ENCODE data around the gene RNF152. TPM values are rescaled to one million over a fixed set of nuclear protein-coding genes. Genes with fewer than 3 reads are reported as not detected.

The RNF152 gene
- total RNA-seq, 4 donors from 2014 or later, result 6.8 to 23.1 (median 15.9) TPM

- H3K27ac ChIP-seq, result no peak overlapping the region
- no peak for DNase-seq
- intact Hi-C loops (cut with DNase I), result no loop called here
- peaks cover 0 to 14% (median 6%) of the 10 kb centered on the region in 3 donors for H3K4me1 ChIP-seq
- H3K4me3 ChIP-seq, result no peak overlapping the region
- H3K27me3 ChIP-seq, result no peaks in the 10 kb centered on the region
- TF ChIP-seq, protein P1, sequence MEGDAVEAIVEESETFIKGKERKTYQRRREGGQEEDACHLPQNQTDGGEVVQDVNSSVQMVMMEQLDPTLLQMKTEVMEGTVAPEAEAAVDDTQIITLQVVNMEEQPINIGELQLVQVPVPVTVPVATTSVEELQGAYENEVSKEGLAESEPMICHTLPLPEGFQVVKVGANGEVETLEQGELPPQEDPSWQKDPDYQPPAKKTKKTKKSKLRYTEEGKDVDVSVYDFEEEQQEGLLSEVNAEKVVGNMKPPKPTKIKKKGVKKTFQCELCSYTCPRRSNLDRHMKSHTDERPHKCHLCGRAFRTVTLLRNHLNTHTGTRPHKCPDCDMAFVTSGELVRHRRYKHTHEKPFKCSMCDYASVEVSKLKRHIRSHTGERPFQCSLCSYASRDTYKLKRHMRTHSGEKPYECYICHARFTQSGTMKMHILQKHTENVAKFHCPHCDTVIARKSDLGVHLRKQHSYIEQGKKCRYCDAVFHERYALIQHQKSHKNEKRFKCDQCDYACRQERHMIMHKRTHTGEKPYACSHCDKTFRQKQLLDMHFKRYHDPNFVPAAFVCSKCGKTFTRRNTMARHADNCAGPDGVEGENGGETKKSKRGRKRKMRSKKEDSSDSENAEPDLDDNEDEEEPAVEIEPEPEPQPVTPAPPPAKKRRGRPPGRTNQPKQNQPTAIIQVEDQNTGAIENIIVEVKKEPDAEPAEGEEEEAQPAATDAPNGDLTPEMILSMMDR (IDR thresholded peaks at IDR 0.05), result peak; percentile 31 to 89 (median 84)
- no peak for TF ChIP-seq POLR2A (IDR thresholded peaks at IDR 0.05)
- no peaks in the 10 kb centered on the region for H3K36me3 ChIP-seq
- H3K9me3 ChIP-seq, result no peaks in the 10 kb centered on the region
- WGBS, 2 donors, result 26 to 29% methylated on average over 5 of the region's 5 CpGs
Observed at GRCh38 chr18:61901323-61901986, 8.6 kb upstream of the RNF152 start.

- intact Hi-C loops (cut with DNase I), result no loop called here
- H3K9me3 ChIP-seq, result no peaks in the 10 kb centered on the region
- no peak overlapping the region for H3K27ac ChIP-seq
- H3K27me3 ChIP-seq, result no peaks in the 10 kb centered on the region
- DNase-seq, result no peak
- no peaks in the 10 kb centered on the region for H3K36me3 ChIP-seq
- TF ChIP-seq, protein P1 (IDR thresholded peaks at IDR 0.05), result no peak
- TF ChIP-seq POLR2A (IDR thresholded peaks at IDR 0.05), result no peak
- 73% methylated on average over 6 to 10 of the region's 10 CpGs for WGBS, 2 donors
- no peak overlapping the region for H3K4me3 ChIP-seq
- H3K4me1 ChIP-seq, result peaks cover 0 to 21% (median 6%) of the 10 kb centered on the region in 3 donors
Observed at GRCh38 chr18:61900504-61901281, 7.9 kb upstream of the RNF152 start.

DNA sequence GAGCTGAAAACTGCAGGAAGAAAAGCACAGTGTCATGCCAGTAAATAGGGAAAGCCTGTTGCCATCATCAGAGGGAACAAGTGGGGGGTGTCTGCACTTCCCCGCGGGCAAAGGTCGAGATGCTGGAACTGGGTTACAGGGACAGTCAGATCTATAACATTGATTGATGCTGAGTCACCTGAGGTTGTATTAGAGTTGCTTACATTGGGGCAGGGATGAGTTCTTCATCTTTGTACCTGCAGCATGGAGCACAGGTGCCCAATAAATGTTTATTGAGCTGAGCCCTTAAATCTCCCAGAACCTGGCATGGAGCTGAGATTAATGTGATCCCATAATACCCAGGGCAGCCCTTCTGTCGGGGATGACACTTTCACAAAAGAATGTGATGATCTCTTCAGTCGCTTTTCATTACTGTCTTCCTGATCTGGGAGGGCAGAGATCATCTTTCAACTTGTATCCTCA lies 5.9 kb upstream of the RNF152 start:
- Histone ChIP-seq H3K4me1 (peaks cover 6 to 34% (median 8%) of the 10 kb centered on the region in 3 donors), H3K27ac (no peak overlapping the region), H3K27me3 (no peaks in the 10 kb centered on the region), H3K4me3 (no peak overlapping the region), H3K9me3 (no peaks in the 10 kb centered on the region), H3K36me3 (no peaks in the 10 kb centered on the region)
- intact Hi-C loops (cut with DNase I), result no loop called here
- TF ChIP-seq, protein P1 (IDR thresholded peaks at IDR 0.05), result no peak
- no peak for TF ChIP-seq POLR2A (IDR thresholded peaks at IDR 0.05)
- no peak for DNase-seq
- 73% methylated on average over 5 of the region's 5 CpGs for WGBS, 2 donors

GRCh38 chr18:61896757-61897156 lies 4.0 kb upstream of the RNF152 start:
- no peaks in the 10 kb centered on the region for H3K36me3 ChIP-seq
- TF ChIP-seq, protein P1 (IDR thresholded peaks at IDR 0.05), result no peak
- no peak for TF ChIP-seq POLR2A (IDR thresholded peaks at IDR 0.05)
- intact Hi-C loops (cut with DNase I), result no loop called here

DNA sequence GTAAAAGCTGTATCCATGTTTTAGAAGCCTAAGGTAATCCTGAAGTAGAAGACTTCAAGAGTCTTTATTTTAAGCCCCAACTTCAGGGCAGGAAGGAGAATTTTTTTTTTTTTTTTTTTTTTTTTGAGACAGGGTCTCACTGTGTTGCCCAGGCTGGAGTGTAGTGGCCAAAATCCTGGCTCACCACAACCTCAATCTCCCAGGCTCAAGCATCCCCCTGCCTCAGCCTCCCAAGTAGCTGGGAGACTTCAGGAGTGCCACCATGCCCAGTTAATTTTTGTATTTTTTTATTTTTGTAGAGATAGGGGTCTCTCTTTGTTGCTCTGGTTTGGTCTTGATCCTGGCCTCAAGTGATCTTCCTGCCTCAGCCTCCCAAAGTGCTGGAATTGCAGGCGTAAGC lies 3.3 kb upstream of the RNF152 start:
- intact Hi-C loops (cut with DNase I), result no loop called here
- WGBS, 2 donors, result 92 to 100% methylated on average over 1 of the region's 1 CpG
- Histone ChIP-seq H3K36me3 (no peaks in the 10 kb centered on the region), H3K27ac (peak overlapping the region in 3 of 4 donors; percentile 64 to 71 (median 70)), H3K4me1 (peaks cover 8 to 60% (median 13%) of the 10 kb centered on the region in 3 donors), H3K4me3 (no peak overlapping the region), H3K9me3 (no peaks in the 10 kb centered on the region), H3K27me3 (peaks cover 0 to 5% (median 0%) of the 10 kb centered on the region in 4 donors)
- no peak for TF ChIP-seq POLR2A (IDR thresholded peaks at IDR 0.05)
- TF ChIP-seq, protein P1 (IDR thresholded peaks at IDR 0.05), result no peak
- no peak for DNase-seq

More at GRCh38 chr18:61896757-61897156, 4.0 kb upstream of the RNF152 start:
- DNase-seq, result no peak
- H3K4me3 ChIP-seq, result no peak overlapping the region
- WGBS, 2 donors, result 19 to 34% methylated on average over 5 of the region's 5 CpGs
- no peaks in the 10 kb centered on the region for H3K9me3 ChIP-seq
- H3K4me1 ChIP-seq, result peaks cover 8 to 53% (median 13%) of the 10 kb centered on the region in 3 donors
- peak overlapping the region; percentile 54 to 71 (median 68) for H3K27ac ChIP-seq
- H3K27me3 ChIP-seq, result peaks cover 0 to 5% (median 0%) of the 10 kb centered on the region in 4 donors

Measured in esophagus squamous epithelium (tissue), 5 donors.